ENCODE measurements around the gene GNAL.

DNA sequence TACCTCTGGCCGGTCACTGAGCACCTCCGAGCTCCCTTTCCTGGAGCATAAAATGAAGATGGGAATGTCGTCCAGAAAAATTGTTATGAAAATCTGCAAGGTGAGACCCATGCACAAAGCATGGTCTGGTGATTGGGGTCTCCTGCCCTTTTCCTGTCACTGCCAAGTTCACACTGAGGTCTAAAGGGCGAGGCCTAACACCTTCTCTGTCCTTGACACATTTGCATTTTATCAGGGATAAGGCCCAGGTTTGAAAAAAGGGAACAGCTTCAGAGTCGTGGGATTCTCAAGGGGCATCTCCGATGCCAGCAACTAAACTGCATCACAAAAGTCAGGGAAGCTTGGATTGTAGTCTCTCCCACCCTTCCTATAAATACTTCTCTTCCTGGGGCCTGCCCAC lies 24.7 kb downstream of the GNAL start:
- TF ChIP-seq, protein P1, sequence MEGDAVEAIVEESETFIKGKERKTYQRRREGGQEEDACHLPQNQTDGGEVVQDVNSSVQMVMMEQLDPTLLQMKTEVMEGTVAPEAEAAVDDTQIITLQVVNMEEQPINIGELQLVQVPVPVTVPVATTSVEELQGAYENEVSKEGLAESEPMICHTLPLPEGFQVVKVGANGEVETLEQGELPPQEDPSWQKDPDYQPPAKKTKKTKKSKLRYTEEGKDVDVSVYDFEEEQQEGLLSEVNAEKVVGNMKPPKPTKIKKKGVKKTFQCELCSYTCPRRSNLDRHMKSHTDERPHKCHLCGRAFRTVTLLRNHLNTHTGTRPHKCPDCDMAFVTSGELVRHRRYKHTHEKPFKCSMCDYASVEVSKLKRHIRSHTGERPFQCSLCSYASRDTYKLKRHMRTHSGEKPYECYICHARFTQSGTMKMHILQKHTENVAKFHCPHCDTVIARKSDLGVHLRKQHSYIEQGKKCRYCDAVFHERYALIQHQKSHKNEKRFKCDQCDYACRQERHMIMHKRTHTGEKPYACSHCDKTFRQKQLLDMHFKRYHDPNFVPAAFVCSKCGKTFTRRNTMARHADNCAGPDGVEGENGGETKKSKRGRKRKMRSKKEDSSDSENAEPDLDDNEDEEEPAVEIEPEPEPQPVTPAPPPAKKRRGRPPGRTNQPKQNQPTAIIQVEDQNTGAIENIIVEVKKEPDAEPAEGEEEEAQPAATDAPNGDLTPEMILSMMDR (IDR thresholded peaks at IDR 0.05), result no peak
- TF ChIP-seq POLR2A (IDR thresholded peaks at IDR 0.05) (no peak), POLR2AphosphoS5 (IDR thresholded peaks at IDR 0.05) (no peak), EP300 (IDR thresholded peaks at IDR 0.05) (no peak)
